GM06990 (cell line): Measurements from ENCODE around the gene MSI1.

Experiments used
- DNase-seq: peaks from one replicate; pipeline ENCODE4 v3.0.0-alpha.2; 2011; ENCODE audit not compliant: insufficient read length; ENCODE audit errors: extremely low read depth
- H3K27me3 ChIP-seq: replicated peaks from 2 replicates; pipeline ENCODE4 v1.6.0; 2011; ENCODE audit warnings: low read length; ENCODE audit not compliant: control insufficient read depth, insufficient read depth
- H3K36me3 ChIP-seq: 2 replicates; pipeline ENCODE4 v1.5.1; 2011; ENCODE audit warnings: low read length; ENCODE audit not compliant: control insufficient read depth, insufficient read depth
- H3K4me3 ChIP-seq: replicated peaks from 2 replicates; pipeline ENCODE4 v1.5.1; 2011; ENCODE audit warnings: low read depth, mild to moderate bottlenecking, control low read depth, low read length
- CTCF ChIP-seq: IDR thresholded peaks from 2 replicates; pipeline ENCODE4 v1.5.1; 2011; ENCODE audit warnings: low read length, control low read depth, mild to moderate bottlenecking, inconsistent platforms; ENCODE audit not compliant: insufficient read depth, poor library complexity, severe bottlenecking

Gene MSI1

GRCh38 chr12:120368789-120369602, at the start of gene MSI1:
TSS of gene MSI1 (minus strand) at chr12:120369164. CDS start at chr12:120369091, 73 bp downstream.
- Histone ChIP-seq H3K36me3 (no peaks in the 10 kb centered on the region), H3K4me3 (no peak within 1 kb of the TSS), H3K27me3 (peaks cover 3% of the 10 kb centered on the region)
- TF ChIP-seq CTCF = no peak
- no peak for DNase-seq

GRCh38 chr12:120417917-120418580, 49.1 kb upstream of the MSI1 start:
- no peak for TF ChIP-seq CTCF
- Histone ChIP-seq H3K4me3 (no peak overlapping the region), H3K27me3 (no peaks in the 10 kb centered on the region), H3K36me3 (no peaks in the 10 kb centered on the region)
- DNase-seq = no peak

GRCh38 chr12:120416490-120417216, 47.7 kb upstream of the MSI1 start:
- Histone ChIP-seq H3K36me3 (no peaks in the 10 kb centered on the region), H3K27me3 (no peaks in the 10 kb centered on the region), H3K4me3 (no peak overlapping the region)
- no peak for TF ChIP-seq CTCF
- DNase-seq = no peak

GRCh38 chr12:120413901-120414695, 45.1 kb upstream of the MSI1 start:
- no peak overlapping the region for H3K4me3 ChIP-seq
- H3K27me3 ChIP-seq = no peaks in the 10 kb centered on the region
- H3K36me3 ChIP-seq = no peaks in the 10 kb centered on the region
- TF ChIP-seq CTCF = no peak
- no peak for DNase-seq

- DNase-seq = no peak
- H3K36me3 ChIP-seq = no peaks in the 10 kb centered on the region
- TF ChIP-seq CTCF = no peak
- no peak overlapping the region for H3K4me3 ChIP-seq
- H3K27me3 ChIP-seq = no peaks in the 10 kb centered on the region
These were observed 43.5 kb upstream of the MSI1 start for GRCh38 chr12:120412421-120412820.
